GM13977 (cell line): Measurements from ENCODE around the gene CAMK2G.
"Not testable (repeated sequence)": the region's sequence is repeated elsewhere in the genome, so short reads cannot be mapped to it uniquely, and the experiment has no call there.

Experiments used
- DNase-seq: peaks from one replicate; pipeline ENCODE4 v3.0.0; 2012; ENCODE audit warnings: low spot score
- in situ Hi-C: fragments of 300-500 bp; cut with MboI; formaldehyde crosslinking; loops from one replicate; pipeline ENCODE4 v1.12.0; 2022; ENCODE audit warnings: low sequenced_read_pairs, low pct_unique_long_range_greater_than_20kb, mixed read lengths, inconsistent platforms; ENCODE audit not compliant: unreplicated experiment
- TF ChIP-seq, protein P1 (sequence below): IDR thresholded peaks from 2 replicates; pipeline ENCODE4 v1.5.1; 2012; ENCODE audit warnings: mild to moderate bottlenecking, control low read depth; ENCODE audit not compliant: insufficient read depth; ENCODE audit errors: extremely low read depth, missing control alignments

Gene CAMK2G

DNA sequence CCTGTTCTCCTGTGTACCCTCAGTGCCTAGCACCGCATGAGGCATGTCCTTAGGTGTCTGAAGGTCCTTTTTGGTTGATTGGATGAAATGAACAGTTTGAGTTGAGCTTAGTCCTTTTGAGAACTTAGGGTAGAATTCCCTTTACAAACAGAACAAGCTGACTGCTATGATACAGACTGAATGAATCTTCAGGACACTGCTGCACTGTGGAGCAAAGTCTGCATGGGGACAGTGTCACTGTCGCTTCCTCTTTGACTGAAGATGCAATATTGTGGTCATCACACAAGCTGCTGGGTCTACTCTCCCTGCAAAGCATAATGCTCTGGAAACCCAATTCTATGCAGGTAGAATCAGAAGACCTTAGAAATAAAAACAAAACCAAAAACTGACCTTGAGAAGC lies 28.0 kb upstream of the CAMK2G start:
- no peak for DNase-seq
- in situ Hi-C loops = no loop called here
- TF ChIP-seq, protein P1, sequence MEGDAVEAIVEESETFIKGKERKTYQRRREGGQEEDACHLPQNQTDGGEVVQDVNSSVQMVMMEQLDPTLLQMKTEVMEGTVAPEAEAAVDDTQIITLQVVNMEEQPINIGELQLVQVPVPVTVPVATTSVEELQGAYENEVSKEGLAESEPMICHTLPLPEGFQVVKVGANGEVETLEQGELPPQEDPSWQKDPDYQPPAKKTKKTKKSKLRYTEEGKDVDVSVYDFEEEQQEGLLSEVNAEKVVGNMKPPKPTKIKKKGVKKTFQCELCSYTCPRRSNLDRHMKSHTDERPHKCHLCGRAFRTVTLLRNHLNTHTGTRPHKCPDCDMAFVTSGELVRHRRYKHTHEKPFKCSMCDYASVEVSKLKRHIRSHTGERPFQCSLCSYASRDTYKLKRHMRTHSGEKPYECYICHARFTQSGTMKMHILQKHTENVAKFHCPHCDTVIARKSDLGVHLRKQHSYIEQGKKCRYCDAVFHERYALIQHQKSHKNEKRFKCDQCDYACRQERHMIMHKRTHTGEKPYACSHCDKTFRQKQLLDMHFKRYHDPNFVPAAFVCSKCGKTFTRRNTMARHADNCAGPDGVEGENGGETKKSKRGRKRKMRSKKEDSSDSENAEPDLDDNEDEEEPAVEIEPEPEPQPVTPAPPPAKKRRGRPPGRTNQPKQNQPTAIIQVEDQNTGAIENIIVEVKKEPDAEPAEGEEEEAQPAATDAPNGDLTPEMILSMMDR = no peak

DNA sequence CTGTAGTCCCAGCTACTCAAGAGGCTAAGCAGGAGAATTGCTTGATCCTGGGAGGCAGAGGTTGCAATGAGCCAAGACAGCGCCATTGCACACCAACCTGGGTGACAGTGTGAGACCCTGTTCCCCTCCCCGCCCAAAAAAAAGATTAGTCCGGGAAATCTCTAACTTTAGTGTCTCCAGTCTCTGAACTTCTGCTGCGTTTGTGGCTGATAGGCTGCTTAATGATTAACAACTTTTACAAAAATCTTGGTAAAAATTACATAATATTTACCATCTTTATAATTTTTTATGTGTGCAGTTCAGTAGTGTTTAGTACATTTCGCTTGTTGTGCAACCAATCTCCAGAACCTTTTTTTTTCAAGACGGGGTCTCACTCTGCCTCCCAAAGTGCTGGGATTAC lies 26.9 kb upstream of the CAMK2G start:
- in situ Hi-C loops = no loop called here
- TF ChIP-seq, protein P1 = no peak
- no peak for DNase-seq

DNA sequence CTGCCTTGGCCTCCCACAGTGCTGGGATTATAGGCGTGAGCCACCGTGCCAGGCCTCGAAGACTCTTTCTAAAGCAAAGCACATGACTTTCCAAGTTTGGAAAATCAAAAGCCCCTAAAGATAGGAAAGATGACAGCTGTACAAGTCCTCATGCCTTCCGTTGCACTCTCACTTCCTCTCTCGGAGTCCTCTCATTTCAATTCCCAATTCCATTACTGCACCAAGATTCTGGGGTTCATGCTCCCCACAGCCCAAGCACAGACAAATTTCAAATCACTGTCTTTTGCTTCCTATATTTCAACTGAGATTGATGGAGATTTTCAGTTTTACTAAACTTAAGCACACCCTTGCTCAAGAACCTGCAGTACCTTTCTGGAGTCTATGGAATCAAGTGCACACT lies 25.7 kb upstream of the CAMK2G start:
- in situ Hi-C loops = no loop called here
- no peak for DNase-seq
- TF ChIP-seq, protein P1 = no peak

DNA sequence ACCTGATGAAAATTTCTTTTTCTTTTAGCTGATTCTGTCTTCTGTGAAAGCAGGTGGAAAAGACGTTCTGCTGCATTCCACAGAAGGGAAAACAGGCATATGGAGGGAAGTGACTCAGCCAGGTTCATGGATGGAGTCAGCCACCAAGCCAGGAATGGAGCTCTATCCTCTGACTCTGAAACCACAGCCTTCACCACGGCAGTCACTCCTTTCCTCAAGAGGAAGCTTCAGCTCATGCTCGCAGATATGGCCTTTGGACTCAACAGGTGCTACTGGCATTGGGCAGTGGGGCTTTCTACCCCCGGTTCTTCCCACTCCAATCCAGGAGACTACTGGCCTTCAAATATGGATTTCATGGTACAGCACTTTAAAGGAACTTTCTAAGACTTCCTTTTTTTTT lies 25.1 kb upstream of the CAMK2G start:
- TF ChIP-seq, protein P1 = no peak
- in situ Hi-C loops = loop anchor here (25.0 kb wide), 1 partner anchor 338 kb away; no protein-coding TSS in a partner anchor
- DNase-seq = no peak

DNA sequence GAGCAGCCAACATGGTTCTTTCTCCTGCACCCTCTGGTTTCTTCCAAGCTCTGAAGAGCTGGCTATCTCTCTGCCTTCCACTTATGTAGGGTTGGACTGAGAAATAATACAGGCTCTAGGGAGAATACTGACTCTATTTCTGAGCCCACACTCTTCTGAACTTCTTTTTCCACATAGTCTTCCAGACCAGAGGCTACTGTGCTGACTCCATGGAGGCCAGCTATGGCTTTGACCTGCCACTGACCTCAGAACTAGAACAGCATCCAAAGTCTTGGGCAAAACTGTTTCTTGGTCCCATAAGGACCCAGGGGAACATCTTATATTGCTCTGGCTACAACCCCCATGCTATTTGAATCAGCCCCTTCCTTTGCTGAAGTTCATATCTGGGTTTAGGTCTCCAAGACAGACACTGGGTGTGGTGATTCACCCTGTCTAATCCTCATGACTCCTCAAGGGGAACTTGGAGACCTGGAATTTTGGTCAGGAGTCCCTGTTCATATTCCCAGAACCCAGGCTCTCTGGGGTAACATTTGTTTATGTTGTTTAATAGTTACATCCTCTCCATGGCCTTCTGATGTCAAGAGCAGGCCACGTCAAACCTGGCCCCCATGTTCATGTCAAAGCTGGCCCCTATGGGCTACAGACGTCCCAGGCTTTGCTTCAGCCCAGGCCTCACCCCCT lies 24.5 kb upstream of the CAMK2G start:
- TF ChIP-seq, protein P1 = no peak
- no peak for DNase-seq
- in situ Hi-C loops = loop anchor here (25.0 kb wide), 1 partner anchor 338 kb away; no protein-coding TSS in a partner anchor

DNA sequence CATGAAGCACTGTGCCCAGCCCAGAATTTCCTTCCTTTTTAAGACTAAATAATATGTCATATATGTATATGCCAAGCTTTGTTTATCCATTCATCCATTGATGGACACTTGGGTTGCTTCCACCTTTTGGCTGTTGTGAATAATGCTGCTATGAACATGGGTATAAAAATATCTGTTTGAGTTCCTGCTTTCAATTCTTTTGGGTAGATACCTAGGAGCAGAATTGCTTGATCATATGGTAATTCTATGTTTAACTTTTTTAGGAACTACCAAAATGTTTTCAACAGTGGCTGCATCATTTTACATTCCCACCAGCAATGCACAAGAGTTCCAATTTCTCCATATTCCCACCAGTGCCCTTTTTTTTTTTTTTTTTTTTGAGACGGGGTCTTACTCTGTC lies 23.3 kb upstream of the CAMK2G start:
- TF ChIP-seq, protein P1 = no peak
- DNase-seq = no peak
- in situ Hi-C loops = loop anchor here (25.0 kb wide), 1 partner anchor 340 kb away; no protein-coding TSS in a partner anchor

DNA sequence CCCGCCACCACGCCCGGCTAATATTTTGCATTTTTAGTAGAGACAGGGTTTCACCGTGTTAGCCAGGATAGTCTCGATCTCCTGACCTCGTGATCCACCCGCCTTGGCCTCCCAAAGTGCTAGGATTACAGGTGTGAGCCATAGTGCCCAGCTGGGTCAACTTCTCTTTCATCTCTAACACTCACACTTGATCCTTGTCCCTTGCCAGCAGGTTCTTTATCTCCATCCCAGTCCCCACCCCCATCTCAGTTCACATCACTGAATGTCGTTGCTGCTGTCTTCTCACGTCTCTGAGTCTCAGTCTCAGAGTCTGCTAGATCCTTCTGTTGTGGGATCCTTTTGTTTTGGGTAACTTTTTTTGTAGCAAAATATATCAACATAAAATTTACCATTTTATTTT lies 21.0 kb upstream of the CAMK2G start:
- not testable (repeated sequence) for DNase-seq
- in situ Hi-C loops = loop anchor here (25.0 kb wide), 1 partner anchor 342 kb away; no protein-coding TSS in a partner anchor
